Type B pancreatic cell (in vitro differentiated cells): ENCODE data around the gene NDUFA9. TPM values are rescaled to one million over a fixed set of nuclear protein-coding genes. Genes with fewer than 3 reads are reported as not detected.
A peak's percentile ranks its signal among the peaks of the same experiment; 100 is the strongest.

Experiments
- DNase-seq: peaks from one replicate; pipeline ENCODE4 v3.0.0; 2021; ENCODE audit warnings: mixed read lengths; ENCODE audit not compliant: unreplicated experiment; ENCODE audit errors: extremely low spot score
- H3K27ac Mint-ChIP-seq: 2 replicates; pipeline ENCODE4 v1.8.0; 2021; ENCODE audit warnings: mild to moderate bottlenecking, mixed read lengths
- H3K27me3 Mint-ChIP-seq: 2 replicates; pipeline ENCODE4 v1.8.0; 2021; ENCODE audit warnings: mixed read lengths
- H3K36me3 Mint-ChIP-seq: 2 replicates; pipeline ENCODE4 v1.8.0; 2021; ENCODE audit warnings: mixed read lengths
- H3K4me1 Mint-ChIP-seq: one replicate; pipeline ENCODE4 v1.8.0; 2021; ENCODE audit warnings: mixed read lengths; ENCODE audit not compliant: unreplicated experiment
- H3K4me3 Mint-ChIP-seq: 2 replicates; pipeline ENCODE4 v1.8.0; 2021; ENCODE audit warnings: mild to moderate bottlenecking, mixed read lengths
- H3K9me3 Mint-ChIP-seq: 2 replicates; pipeline ENCODE4 v1.8.0; 2021; ENCODE audit warnings: mixed read lengths
- CTCF ChIP-seq: fragments of 200-600 bp; sonication (generic); conservative IDR thresholded peaks from 2 replicates; pipeline ENCODE4 v1.5.0; 2021; ENCODE audit warnings: antibody characterized with exemption, mild to moderate bottlenecking
- long read RNA-seq: library from polyadenylated mRNA; unstranded; transcript quantifications from one replicate; pipeline ENCODE4 v2.0.0, GENCODE V29; 2020
- total RNA-seq: library from RNA; stranded (reverse); gene quantifications from 2 replicates; pipeline ENCODE4 v1.2.1, GENCODE V29; 2021; ENCODE audit warnings: low replicate concordance

NDUFA9 gene
- total RNA-seq, result 90.5 and 272 TPM in 2 replicates
- long read RNA-seq, full-length matches to known transcripts, result 1,099 of 1,146 reads
- long read RNA-seq, partial matches to known transcripts, result 17 of 1,146 reads
- long read RNA-seq, other reads (novel, unspliced or antisense), result 30 of 1,146 reads

- H3K9me3 Mint-ChIP-seq, result no peaks in the 10 kb centered on the region
- peak within 1 kb of the TSS; percentile 98 for H3K4me3 Mint-ChIP-seq
- H3K36me3 Mint-ChIP-seq, result peaks cover 5% of the 10 kb centered on the region
- peak; percentile 82 for DNase-seq
- peaks cover 5% of the 10 kb centered on the region for H3K27me3 Mint-ChIP-seq
- H3K27ac Mint-ChIP-seq, result peak within 1 kb of the TSS; percentile 100
- no peaks in the 10 kb centered on the region for H3K4me1 Mint-ChIP-seq
- no peak for TF ChIP-seq CTCF
Measured at GRCh38 chr12:4648501-4649357, at the start of gene NDUFA9, which contains the start of gene AKAP3. NDUFA9 (plus strand) TSS chr12:4649114; CDS start chr12:4649127, 13 bp downstream. AKAP3 (minus strand) TSS chr12:4649051; CDS start chr12:4638196, 10,855 bp downstream.

DNA sequence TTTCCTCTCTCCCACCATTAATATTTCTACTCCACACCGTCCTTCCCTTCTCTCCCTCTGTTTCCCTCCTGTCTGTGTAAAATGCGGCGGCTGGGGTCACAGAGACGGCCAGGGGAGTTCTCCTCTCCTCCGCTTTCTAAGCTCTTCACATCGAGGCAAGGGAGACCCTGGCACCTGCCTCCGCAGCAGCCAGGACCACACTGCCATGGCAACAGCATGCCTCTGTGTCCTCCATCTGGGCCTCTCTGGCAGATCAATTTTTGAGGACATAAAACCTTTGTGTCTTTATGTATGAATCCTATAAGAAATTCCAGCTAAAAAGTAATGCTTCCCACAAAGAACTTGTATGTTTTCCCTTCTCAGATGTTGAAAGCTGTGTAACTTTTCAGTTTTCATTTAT, 45.5 kb upstream of the NDUFA9 start:
- no peak overlapping the region for H3K4me3 Mint-ChIP-seq

DNA sequence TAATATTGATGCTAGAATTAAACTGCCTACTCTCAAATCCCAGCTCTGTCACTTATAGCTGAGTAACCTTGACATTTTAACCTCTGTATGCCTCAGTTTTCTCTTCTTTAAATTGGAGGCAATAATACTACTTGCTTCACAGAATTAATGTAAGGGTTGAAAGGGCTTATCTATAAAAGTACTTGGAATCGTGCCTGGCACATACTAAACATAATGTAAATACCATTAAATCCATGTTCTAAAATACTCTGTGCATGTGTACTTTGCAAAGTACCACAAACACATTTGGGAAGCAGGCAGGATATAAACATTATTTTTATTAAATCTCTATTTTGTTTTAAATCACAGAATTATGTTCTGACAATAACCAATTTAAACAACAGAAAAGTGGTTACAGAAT, 45.0 kb upstream of the NDUFA9 start:
- TF ChIP-seq CTCF, result no peak
- Mint-ChIP-seq H3K36me3 (peaks cover 14% of the 10 kb centered on the region), H3K27me3 (peaks cover 46% of the 10 kb centered on the region), H3K27ac (no peak overlapping the region), H3K4me1 (peaks cover 5% of the 10 kb centered on the region), H3K4me3 (no peak overlapping the region), H3K9me3 (no peaks in the 10 kb centered on the region)
- no peak for DNase-seq

More for the DNA sequence above, 45.5 kb upstream of the NDUFA9 start:
- Mint-ChIP-seq H3K4me1 (peaks cover 5% of the 10 kb centered on the region), H3K36me3 (peaks cover 8% of the 10 kb centered on the region), H3K27me3 (peaks cover 48% of the 10 kb centered on the region), H3K9me3 (no peaks in the 10 kb centered on the region), H3K27ac (no peak overlapping the region)
- TF ChIP-seq CTCF, result no peak
- DNase-seq, result no peak

DNA sequence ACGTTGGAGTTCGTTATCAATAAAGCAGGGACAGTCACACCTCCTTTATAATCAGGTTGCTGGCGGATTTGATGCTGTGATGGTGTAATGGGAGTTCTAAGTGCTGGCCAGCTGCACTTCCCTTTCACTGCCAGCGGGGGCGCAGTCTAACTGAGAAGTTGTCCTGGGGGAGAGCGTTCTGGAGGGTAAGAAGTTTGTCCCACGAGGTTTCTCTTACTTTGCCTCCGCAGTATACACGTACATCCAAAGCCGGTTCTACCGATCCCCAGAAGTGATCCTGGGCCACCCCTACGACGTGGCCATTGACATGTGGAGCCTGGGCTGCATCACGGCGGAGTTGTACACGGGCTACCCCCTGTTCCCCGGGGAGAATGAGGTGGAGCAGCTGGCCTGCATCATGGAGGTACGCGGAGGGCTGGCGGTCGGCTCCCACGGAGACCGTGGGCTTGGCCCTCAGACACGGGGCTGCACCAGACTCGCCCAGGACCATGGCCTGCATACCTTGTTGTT, 44.2 kb upstream of the NDUFA9 start:
- H3K27ac Mint-ChIP-seq, result peak overlapping the region; percentile 89

GRCh38 chr12:4607056-4607455, 41.9 kb upstream of the NDUFA9 start:
- H3K4me1 Mint-ChIP-seq, result peaks cover 5% of the 10 kb centered on the region
- peak overlapping the region; percentile 72 for H3K4me3 Mint-ChIP-seq
- H3K27me3 Mint-ChIP-seq, result peaks cover 24% of the 10 kb centered on the region
- peaks cover 28% of the 10 kb centered on the region for H3K36me3 Mint-ChIP-seq
- no peaks in the 10 kb centered on the region for H3K9me3 Mint-ChIP-seq
- no peak for DNase-seq
- no peak for TF ChIP-seq CTCF
- H3K27ac Mint-ChIP-seq, result peak overlapping the region; percentile 50

More for the DNA sequence above, 44.2 kb upstream of the NDUFA9 start:
- Mint-ChIP-seq H3K9me3 (no peaks in the 10 kb centered on the region), H3K27me3 (peaks cover 38% of the 10 kb centered on the region), H3K4me3 (peak overlapping the region; percentile 99), H3K4me1 (peaks cover 5% of the 10 kb centered on the region), H3K36me3 (peaks cover 19% of the 10 kb centered on the region)
- TF ChIP-seq CTCF, result peak; percentile 98
- DNase-seq, result peak; percentile 79
